ENCODE measurements around the gene THAP8.

The THAP8 gene

DNA sequence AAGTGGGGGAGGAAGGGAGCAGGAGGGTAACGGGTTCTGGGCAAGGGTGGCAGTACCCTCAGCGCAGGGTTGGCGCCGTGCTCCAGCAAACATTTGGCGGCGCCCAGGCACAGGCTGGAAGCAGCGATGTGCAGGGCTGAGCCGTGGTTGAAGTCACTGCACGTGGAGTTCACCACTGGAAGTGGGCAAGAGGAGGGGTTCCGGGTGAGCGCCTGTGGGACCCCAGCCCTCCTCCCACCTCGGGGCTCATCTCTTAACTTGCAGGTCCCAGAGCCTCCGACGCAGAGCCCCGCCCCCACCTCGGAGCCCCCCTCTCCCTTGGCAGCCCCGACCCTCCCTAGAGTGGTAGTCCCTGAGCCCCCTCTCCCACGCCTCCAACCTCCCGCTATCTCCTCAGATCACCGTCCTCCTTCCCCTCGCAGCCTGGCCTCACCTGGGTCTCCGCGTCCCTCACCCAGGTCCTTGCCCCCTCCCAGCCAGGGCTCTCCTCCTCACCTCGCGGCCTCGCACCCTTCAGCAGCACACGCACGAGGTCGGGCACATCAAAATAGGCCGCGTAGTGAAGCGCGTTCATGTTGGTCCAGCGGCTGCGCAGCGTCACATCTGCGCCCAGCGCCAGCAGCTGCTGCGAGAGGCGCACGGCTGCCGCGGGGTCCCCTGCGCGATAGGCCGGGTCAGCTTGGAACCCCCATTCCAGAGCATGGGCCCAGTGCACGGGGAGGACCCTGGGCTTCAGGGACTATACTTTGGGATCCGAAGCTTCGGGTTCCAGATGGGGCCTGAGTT lies 27.8 kb downstream of the THAP8 start:
- Histone ChIP-seq H3K4me2 (ENCODE audit: low read length) (no peak overlapping the region), H3K9ac (no peak overlapping the region), H3K4me3 (ENCODE audit: low read depth, low read length) (no peak overlapping the region), H3K27me3 (ENCODE audit: control insufficient read depth, insufficient read depth, low read length) (no peaks in the 10 kb centered on the region), H2AFZ (no peak overlapping the region), H3K4me1 (no peaks in the 10 kb centered on the region), H3K9me3 (ENCODE audit: control insufficient read depth, low read length) (no peaks in the 10 kb centered on the region), H3K79me2 (no peaks in the 10 kb centered on the region), H3K27ac (no peak overlapping the region), H3K36me3 (ENCODE audit: control insufficient read depth, insufficient read depth, low read length) (no peaks in the 10 kb centered on the region)
- TF ChIP-seq, protein P1, sequence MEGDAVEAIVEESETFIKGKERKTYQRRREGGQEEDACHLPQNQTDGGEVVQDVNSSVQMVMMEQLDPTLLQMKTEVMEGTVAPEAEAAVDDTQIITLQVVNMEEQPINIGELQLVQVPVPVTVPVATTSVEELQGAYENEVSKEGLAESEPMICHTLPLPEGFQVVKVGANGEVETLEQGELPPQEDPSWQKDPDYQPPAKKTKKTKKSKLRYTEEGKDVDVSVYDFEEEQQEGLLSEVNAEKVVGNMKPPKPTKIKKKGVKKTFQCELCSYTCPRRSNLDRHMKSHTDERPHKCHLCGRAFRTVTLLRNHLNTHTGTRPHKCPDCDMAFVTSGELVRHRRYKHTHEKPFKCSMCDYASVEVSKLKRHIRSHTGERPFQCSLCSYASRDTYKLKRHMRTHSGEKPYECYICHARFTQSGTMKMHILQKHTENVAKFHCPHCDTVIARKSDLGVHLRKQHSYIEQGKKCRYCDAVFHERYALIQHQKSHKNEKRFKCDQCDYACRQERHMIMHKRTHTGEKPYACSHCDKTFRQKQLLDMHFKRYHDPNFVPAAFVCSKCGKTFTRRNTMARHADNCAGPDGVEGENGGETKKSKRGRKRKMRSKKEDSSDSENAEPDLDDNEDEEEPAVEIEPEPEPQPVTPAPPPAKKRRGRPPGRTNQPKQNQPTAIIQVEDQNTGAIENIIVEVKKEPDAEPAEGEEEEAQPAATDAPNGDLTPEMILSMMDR (IDR thresholded peaks at IDR 0.05), result no peak

DNA sequence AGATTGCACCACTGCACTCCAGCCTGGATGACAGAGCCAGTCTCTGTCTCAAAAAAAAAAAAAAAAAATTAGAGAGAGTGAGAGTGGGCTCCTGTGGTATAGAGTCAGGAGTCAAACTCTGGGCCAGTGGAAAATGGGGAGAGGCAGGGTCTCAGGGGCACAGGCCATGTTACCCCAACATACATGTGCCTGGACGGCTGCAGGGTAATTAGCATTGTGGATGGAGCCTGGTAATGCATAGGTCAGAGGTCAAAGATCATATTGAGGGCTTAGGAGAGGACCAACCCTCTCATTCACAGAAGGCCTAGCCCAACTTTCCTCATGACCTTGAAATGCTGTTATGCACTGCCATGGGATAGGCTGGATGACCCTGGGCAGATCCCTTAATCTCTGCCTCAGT lies 28.5 kb downstream of the THAP8 start:
- no peak overlapping the region for H3K4me3 ChIP-seq (ENCODE audit: low read depth, low read length)
- no peaks in the 10 kb centered on the region for H3K79me2 ChIP-seq
- H3K27ac ChIP-seq, result no peak overlapping the region
- H3K9me3 ChIP-seq (ENCODE audit: control insufficient read depth, low read length), result no peaks in the 10 kb centered on the region
- H2AFZ ChIP-seq, result no peak overlapping the region
- no peaks in the 10 kb centered on the region for H3K36me3 ChIP-seq (ENCODE audit: control insufficient read depth, insufficient read depth, low read length)
- H3K27me3 ChIP-seq (ENCODE audit: control insufficient read depth, insufficient read depth, low read length), result no peaks in the 10 kb centered on the region
- no peaks in the 10 kb centered on the region for H3K4me1 ChIP-seq
- H3K9ac ChIP-seq, result no peak overlapping the region
- no peak overlapping the region for H3K4me2 ChIP-seq (ENCODE audit: low read length)
- TF ChIP-seq, protein P1 (IDR thresholded peaks at IDR 0.05), result no peak

DNA sequence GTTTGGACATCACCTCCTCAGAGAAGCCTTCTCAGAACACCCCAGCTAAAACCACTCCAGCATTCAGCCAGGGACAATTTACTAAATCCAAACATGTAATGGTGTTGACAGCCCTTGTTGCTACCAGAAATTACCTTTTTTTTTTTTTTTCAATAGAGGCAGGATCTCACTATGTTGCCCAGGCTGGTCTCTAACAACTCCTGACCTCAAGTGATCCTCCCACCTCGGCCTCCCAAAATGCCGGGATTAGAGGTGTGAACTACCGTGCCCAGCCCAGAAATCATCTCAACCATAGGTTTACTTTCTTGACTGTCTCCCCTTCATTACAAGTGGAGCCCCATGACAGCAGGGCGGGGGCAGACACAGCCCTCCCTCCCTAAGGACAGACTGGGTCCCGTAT lies 30.7 kb downstream of the THAP8 start:
- Histone ChIP-seq H3K4me3 (ENCODE audit: low read depth, low read length) (no peak overlapping the region), H3K36me3 (ENCODE audit: control insufficient read depth, insufficient read depth, low read length) (no peaks in the 10 kb centered on the region)

DNA sequence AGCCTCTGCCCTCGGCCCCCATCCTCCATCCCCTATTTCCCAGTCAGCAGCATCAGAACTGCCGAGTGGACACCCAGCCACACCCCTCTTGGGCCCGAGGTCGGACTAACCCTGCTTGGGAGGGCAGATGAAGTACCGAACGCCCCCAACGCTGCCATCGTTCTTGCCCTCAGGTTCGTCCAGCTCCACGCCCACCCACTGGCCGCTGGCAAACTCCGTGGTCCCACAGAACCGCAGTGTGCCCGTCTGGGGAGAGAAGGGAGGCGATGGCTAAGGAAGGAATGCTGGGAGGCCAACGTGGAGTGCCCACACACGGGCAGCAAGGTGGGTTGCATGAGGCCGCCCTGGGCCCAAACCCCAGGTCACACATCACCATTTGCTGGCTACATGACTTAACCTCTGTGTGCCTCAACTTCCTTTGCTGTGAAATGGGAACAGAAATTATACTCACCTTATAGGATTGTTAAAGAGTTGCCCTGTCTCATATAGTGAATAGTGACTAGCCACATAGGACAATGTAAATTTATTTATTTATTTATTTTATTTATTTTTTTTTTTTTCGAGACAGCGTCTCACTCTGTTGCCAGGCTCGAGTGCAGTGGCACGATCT lies 34.9 kb downstream of the THAP8 start:
- Histone ChIP-seq H3K79me2 (no peaks in the 10 kb centered on the region), H3K9ac (no peak overlapping the region), H3K9me3 (ENCODE audit: control insufficient read depth, low read length) (no peaks in the 10 kb centered on the region), H3K27ac (no peak overlapping the region), H2AFZ (no peak overlapping the region), H3K4me3 (ENCODE audit: low read depth, low read length) (no peak overlapping the region), H3K36me3 (ENCODE audit: control insufficient read depth, insufficient read depth, low read length) (no peaks in the 10 kb centered on the region), H3K4me1 (peaks cover 3% of the 10 kb centered on the region), H3K27me3 (ENCODE audit: control insufficient read depth, insufficient read depth, low read length) (no peaks in the 10 kb centered on the region), H3K4me2 (ENCODE audit: low read length) (no peak overlapping the region)
- TF ChIP-seq, protein P1 (IDR thresholded peaks at IDR 0.05), result no peak

More for the DNA sequence above, 30.7 kb downstream of the THAP8 start:
- TF ChIP-seq, protein P1 (IDR thresholded peaks at IDR 0.05), result no peak
- Histone ChIP-seq H3K27me3 (ENCODE audit: control insufficient read depth, insufficient read depth, low read length) (no peaks in the 10 kb centered on the region), H3K27ac (no peak overlapping the region), H3K4me2 (ENCODE audit: low read length) (no peak overlapping the region), H2AFZ (no peak overlapping the region), H3K9me3 (ENCODE audit: control insufficient read depth, low read length) (no peaks in the 10 kb centered on the region), H3K4me1 (no peaks in the 10 kb centered on the region), H3K79me2 (no peaks in the 10 kb centered on the region), H3K9ac (no peak overlapping the region)
